Measurements from ENCODE around the gene FAM135A.

FAM135A gene

DNA sequence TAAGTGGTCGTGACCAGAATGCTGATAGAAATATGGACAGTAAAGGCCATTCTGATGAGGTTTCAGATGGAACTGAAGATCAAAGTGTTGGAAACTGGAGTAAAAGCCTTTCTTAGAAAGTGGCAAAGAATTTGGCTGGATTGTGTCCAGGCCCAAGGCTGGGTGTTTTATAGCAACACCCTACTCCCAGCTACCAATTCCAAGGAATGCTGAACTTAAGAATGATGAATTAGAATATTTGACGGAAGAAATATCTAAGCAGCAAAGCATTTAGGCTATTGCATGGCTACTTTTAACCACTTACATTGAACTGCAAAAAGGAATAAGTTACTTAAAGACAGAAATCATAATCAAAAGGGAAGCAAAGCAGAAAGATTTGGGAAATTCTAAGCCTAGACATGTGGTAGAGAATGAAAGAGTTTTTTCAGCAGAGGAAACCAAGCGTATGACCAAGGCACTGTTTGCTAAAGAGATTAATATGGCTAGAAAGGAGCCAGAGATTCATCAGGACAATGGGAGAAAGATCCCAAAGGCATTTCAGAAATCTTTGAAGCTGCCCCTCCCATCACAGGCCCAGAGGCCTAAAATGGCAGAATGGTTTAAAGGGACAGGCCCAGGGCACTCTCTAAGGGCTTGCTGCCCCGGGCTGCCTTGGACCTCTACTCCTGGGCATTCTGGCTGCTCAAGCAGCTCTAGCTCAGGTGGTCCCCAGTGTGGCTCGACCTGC lies 179.2 kb downstream of the FAM135A start:
- no peak for TF ChIP-seq POLR2AphosphoS5 (IDR thresholded peaks at IDR 0.05; ENCODE audit: low read depth, low read length)
- no peak for TF ChIP-seq TAF1 (IDR thresholded peaks at IDR 0.05; ENCODE audit: borderline replicate concordance, insufficient read depth, low read length)
- TF ChIP-seq REST (IDR thresholded peaks at IDR 0.05; ENCODE audit: insufficient read depth in 1 of 2, low read depth in 2 of 2, low read length in 2 of 2) = no peak
- no peak for TF ChIP-seq FOXP2 (optimal IDR thresholded peaks at IDR 0.05; ENCODE audit: borderline replicate concordance, extremely low read depth, extremely low read length, insufficient read depth)
- no peak for TF ChIP-seq SIN3A (IDR thresholded peaks at IDR 0.05; ENCODE audit: borderline replicate concordance, insufficient read depth, low read length)

- TF ChIP-seq POLR2AphosphoS5 (IDR thresholded peaks at IDR 0.05; ENCODE audit: low read depth, low read length) = no peak
Observed at GRCh38 chr6:70593118-70593486, 179.8 kb downstream of the FAM135A start.

GRCh38 chr6:70599187-70599586 lies 185.9 kb downstream of the FAM135A start:
- TF ChIP-seq SIN3A (IDR thresholded peaks at IDR 0.05; ENCODE audit: borderline replicate concordance, insufficient read depth, low read length) (no peak), TAF1 (IDR thresholded peaks at IDR 0.05; ENCODE audit: borderline replicate concordance, insufficient read depth, low read length) (no peak), POLR2AphosphoS5 (IDR thresholded peaks at IDR 0.05; ENCODE audit: low read depth, low read length) (no peak), REST (IDR thresholded peaks at IDR 0.05; ENCODE audit: insufficient read depth in 1 of 2, low read depth in 2 of 2, low read length in 2 of 2) (no peak), FOXP2 (optimal IDR thresholded peaks at IDR 0.05; ENCODE audit: borderline replicate concordance, extremely low read depth, extremely low read length, insufficient read depth) (no peak)

DNA sequence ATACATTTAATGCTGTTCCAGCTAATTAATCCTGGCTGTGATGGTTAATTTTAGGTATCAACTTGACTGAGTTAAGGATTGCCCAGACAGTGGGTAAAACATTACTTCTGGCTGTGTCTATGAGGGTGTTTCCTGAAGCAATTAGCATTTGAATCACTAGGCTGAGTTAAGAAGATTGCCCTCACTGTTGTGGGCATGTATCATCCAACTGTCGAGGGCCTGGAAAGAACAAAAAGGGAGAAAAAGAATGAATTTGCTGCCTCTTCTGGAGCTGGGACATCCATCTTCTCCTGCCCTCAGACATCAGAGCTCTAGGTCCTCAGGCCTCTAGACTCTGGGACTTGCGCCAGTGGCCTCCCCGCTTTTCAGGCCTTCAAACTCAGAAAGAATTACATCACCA lies 187.7 kb downstream of the FAM135A start:
- TF ChIP-seq FOXP2 (optimal IDR thresholded peaks at IDR 0.05; ENCODE audit: borderline replicate concordance, extremely low read depth, extremely low read length, insufficient read depth) = no peak
- no peak for TF ChIP-seq TAF1 (IDR thresholded peaks at IDR 0.05; ENCODE audit: borderline replicate concordance, insufficient read depth, low read length)
- no peak for TF ChIP-seq SIN3A (IDR thresholded peaks at IDR 0.05; ENCODE audit: borderline replicate concordance, insufficient read depth, low read length)
- no peak for TF ChIP-seq REST (IDR thresholded peaks at IDR 0.05; ENCODE audit: insufficient read depth in 1 of 2, low read depth in 2 of 2, low read length in 2 of 2)
- no peak for TF ChIP-seq POLR2AphosphoS5 (IDR thresholded peaks at IDR 0.05; ENCODE audit: low read depth, low read length)

- no peak for TF ChIP-seq FOXP2 (optimal IDR thresholded peaks at IDR 0.05; ENCODE audit: borderline replicate concordance, extremely low read depth, extremely low read length, insufficient read depth)
- TF ChIP-seq SIN3A (IDR thresholded peaks at IDR 0.05; ENCODE audit: borderline replicate concordance, insufficient read depth, low read length) = no peak
- no peak for TF ChIP-seq POLR2AphosphoS5 (IDR thresholded peaks at IDR 0.05; ENCODE audit: low read depth, low read length)
- no peak for TF ChIP-seq TAF1 (IDR thresholded peaks at IDR 0.05; ENCODE audit: borderline replicate concordance, insufficient read depth, low read length)
- no peak for TF ChIP-seq REST (IDR thresholded peaks at IDR 0.05; ENCODE audit: insufficient read depth in 1 of 2, low read depth in 2 of 2, low read length in 2 of 2)
Observed at GRCh38 chr6:70604254-70604653, 190.9 kb downstream of the FAM135A start.
